Parathyroid adenoma (tissue), 2 donors: ENCODE results near the gene PLEKHH1.

Experiments used
- H2AFZ ChIP-seq: fragments of 300-600 bp; sonication (generic); one replicate; pipeline ENCODE4 v1.7.0; 2017; ENCODE audit warnings: antibody characterized with exemption, mild to moderate bottlenecking
- H3K27ac ChIP-seq: fragments of 300-600 bp; sonication (generic); one replicate; pipeline ENCODE4 v1.7.0; 2017
- H3K27me3 ChIP-seq: fragments of 300-600 bp; sonication (generic); one replicate; pipeline ENCODE4 v1.7.0; 2017; ENCODE audit warnings: low read length; ENCODE audit not compliant: control insufficient read depth, insufficient read depth
- H3K36me3 ChIP-seq: fragments of 300-600 bp; sonication (generic); one replicate; pipeline ENCODE4 v1.7.0; 2017; ENCODE audit warnings: low read length; ENCODE audit not compliant: control insufficient read depth, insufficient read depth
- H3K4me1 ChIP-seq: fragments of 300-600 bp; sonication (generic); one replicate; pipeline ENCODE4 v1.7.0; 2017; ENCODE audit warnings: control low read depth
- H3K4me2 ChIP-seq: fragments of 300-600 bp; sonication (generic); one replicate; pipeline ENCODE4 v1.7.0; 2017; ENCODE audit warnings: low read length
- H3K4me3 ChIP-seq: fragments of 300-600 bp; sonication (generic); one replicate; pipeline ENCODE4 v1.7.0; 2017; ENCODE audit warnings: low read depth, low read length
- H3K79me2 ChIP-seq: fragments of 300-600 bp; sonication (generic); one replicate; pipeline ENCODE4 v1.7.0; 2017; ENCODE audit warnings: control low read depth
- H3K9ac ChIP-seq: fragments of 300-600 bp; sonication (generic); one replicate; pipeline ENCODE4 v1.7.0; 2017; ENCODE audit warnings: mild to moderate bottlenecking
- H3K9me3 ChIP-seq: fragments of 300-600 bp; sonication (generic); one replicate; pipeline ENCODE4 v1.7.0; 2017; ENCODE audit warnings: low read length; ENCODE audit not compliant: control insufficient read depth
- TF ChIP-seq, protein P1 (sequence below): fragments of 300-600 bp; sonication (generic); IDR thresholded peaks from one replicate; pipeline ENCODE4 v1.7.0; 2017; ENCODE audit warnings: antibody characterized with exemption, mild to moderate bottlenecking
- donor health status: primary hyperparathyroidism.

PLEKHH1 gene

DNA sequence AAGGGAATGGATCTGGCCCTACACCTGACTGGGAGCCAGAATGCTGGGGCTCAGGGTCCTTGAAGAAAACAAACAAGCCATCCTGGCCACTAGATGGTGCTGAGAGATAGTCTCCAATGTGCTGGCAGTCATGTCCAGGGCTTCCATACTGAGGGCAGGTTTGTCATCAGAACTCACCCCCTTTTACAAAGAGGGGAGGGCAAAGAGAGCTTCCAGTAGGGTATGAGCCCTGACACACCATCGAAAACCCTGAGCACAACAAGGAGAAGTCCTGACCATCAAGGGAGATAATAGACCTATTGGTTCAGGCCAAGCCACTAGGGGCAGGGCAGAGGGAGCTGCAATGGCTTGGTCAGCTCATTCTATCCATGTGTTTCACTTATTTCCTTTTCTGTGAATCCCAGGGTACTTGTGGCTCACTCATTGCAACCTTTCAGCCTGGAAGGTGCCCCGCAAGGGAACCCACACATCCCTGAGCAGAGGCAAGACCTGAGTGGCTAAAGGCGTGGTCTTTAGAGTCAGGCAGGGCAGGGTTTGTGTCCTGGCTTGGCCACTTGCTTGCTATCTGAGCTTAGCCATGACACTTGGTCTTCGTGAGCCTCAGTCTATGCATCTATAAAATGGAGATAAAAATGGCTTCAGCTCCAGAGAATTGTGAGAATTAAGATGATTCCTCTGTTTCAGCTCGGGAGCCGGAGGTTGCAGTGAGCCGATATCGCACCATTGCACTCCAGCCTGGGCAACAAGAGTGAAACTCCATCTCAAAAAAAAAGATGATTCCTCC is 6.2 kb upstream of the PLEKHH1 start:
- no peaks in the 10 kb centered on the region for H3K27me3 ChIP-seq
- no peak overlapping the region for H3K4me3 ChIP-seq
- peak overlapping the region; percentile 68 for H2AFZ ChIP-seq
- no peak overlapping the region for H3K9ac ChIP-seq
- H3K4me1 ChIP-seq, result peaks cover 5% of the 10 kb centered on the region
- no peak overlapping the region for H3K4me2 ChIP-seq
- TF ChIP-seq, protein P1, sequence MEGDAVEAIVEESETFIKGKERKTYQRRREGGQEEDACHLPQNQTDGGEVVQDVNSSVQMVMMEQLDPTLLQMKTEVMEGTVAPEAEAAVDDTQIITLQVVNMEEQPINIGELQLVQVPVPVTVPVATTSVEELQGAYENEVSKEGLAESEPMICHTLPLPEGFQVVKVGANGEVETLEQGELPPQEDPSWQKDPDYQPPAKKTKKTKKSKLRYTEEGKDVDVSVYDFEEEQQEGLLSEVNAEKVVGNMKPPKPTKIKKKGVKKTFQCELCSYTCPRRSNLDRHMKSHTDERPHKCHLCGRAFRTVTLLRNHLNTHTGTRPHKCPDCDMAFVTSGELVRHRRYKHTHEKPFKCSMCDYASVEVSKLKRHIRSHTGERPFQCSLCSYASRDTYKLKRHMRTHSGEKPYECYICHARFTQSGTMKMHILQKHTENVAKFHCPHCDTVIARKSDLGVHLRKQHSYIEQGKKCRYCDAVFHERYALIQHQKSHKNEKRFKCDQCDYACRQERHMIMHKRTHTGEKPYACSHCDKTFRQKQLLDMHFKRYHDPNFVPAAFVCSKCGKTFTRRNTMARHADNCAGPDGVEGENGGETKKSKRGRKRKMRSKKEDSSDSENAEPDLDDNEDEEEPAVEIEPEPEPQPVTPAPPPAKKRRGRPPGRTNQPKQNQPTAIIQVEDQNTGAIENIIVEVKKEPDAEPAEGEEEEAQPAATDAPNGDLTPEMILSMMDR, result peak; percentile 81
- H3K27ac ChIP-seq, result peak overlapping the region; percentile 40
- H3K9me3 ChIP-seq, result no peaks in the 10 kb centered on the region
- H3K36me3 ChIP-seq, result no peaks in the 10 kb centered on the region
- no peaks in the 10 kb centered on the region for H3K79me2 ChIP-seq

DNA sequence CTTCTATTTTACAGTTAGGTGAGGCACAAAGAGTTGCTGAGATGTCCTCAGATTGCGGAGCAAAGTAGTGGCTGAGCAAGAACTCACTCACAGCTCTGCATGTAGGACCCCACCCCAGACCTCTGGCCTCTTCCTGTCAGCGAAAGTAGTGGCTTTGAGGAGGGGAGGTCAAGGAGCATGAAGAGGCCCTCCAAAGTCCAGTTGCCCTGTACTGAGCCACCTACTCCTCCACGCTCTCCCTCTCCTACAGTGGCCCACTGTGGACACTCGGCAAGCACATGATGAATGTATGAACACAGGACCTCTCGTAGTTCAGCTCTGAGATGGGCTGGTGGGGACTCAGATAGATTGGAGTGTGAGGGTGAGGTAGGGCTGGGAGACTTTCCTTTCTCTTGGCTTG is 5.3 kb upstream of the PLEKHH1 start:
- H3K4me1 ChIP-seq, result peaks cover 5% of the 10 kb centered on the region
- H3K27me3 ChIP-seq, result no peaks in the 10 kb centered on the region
- no peaks in the 10 kb centered on the region for H3K36me3 ChIP-seq
- no peak overlapping the region for H3K4me3 ChIP-seq
- TF ChIP-seq, protein P1, result no peak
- H3K4me2 ChIP-seq, result no peak overlapping the region
- no peaks in the 10 kb centered on the region for H3K79me2 ChIP-seq
- no peaks in the 10 kb centered on the region for H3K9me3 ChIP-seq
- no peak overlapping the region for H3K9ac ChIP-seq
- no peak overlapping the region for H2AFZ ChIP-seq
- H3K27ac ChIP-seq, result peak overlapping the region; percentile 64

DNA sequence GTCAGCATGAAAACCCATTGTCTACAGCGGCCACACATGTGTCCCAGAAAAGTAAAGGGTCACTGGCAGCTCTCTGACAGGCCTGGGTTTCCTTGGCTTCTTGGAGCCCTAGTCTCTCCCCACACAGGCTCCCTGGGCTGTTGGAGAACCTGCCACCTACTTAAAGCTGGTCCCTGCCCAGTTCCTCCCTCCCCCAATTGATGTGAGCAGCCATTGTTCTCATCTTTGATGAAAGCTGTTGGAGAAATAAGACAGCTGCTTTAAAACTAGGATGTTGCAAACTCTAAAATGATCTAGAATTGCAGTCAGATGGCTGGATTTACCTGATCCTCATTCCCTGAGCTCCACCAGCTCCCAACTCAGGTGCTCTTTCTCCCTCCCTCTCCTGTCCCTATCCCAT is 4.8 kb upstream of the PLEKHH1 start:
- no peak overlapping the region for H3K4me2 ChIP-seq
- no peaks in the 10 kb centered on the region for H3K9me3 ChIP-seq
- H3K9ac ChIP-seq, result no peak overlapping the region
- no peaks in the 10 kb centered on the region for H3K27me3 ChIP-seq
- peaks cover 5% of the 10 kb centered on the region for H3K4me1 ChIP-seq
- H2AFZ ChIP-seq, result no peak overlapping the region
- TF ChIP-seq, protein P1, result no peak
- H3K36me3 ChIP-seq, result no peaks in the 10 kb centered on the region
- H3K27ac ChIP-seq, result peak overlapping the region; percentile 64
- no peak overlapping the region for H3K4me3 ChIP-seq
- no peaks in the 10 kb centered on the region for H3K79me2 ChIP-seq

DNA sequence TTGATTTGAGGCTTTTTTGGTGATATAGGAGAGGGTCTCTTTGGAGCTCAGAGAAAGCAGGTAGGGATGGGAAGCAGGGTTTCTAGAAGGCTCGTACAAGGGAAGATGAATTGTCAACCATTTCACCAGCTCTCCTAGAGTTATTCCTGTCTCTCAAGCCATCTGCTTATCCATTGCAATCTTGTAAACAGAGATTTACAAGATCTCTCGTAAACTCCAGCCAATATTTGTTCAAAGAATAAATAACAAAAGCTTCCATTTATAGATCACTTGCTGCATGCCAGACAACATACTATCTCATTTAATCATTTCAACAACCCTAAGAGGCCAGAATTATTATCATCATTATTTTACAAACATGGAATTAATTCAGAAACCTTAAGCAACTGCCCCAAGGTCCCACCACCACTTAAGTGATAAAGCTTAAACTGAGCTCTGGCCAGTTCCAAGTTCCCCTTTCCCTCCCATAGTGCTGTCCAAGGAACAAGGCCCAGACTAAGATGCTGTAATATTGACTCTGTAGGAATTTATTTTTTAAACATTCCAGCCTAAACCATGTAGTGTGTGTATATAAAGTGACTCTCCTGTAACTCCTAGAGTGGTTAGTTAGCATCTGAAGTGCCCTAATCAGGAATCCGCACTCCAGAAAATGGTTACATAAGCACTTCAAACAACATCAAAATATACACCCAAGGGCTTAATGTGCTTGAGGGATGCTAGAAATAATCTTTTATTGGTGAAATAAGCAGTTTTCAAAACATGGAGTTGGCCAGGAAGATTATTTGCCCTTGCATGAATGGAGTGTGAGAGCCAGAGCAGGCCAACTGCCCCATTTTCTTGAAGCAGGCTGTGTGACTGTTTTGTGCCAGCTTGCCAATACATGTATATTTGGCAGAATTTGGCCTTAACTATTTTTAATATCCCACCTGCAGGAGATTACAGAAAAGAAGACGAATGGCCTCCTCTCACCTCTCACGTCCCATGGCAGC is 2.8 kb upstream of the PLEKHH1 start:
- TF ChIP-seq, protein P1, result no peak
- no peak overlapping the region for H3K4me2 ChIP-seq
- H3K4me3 ChIP-seq, result no peak overlapping the region
- H3K79me2 ChIP-seq, result peaks cover 7% of the 10 kb centered on the region
- H2AFZ ChIP-seq, result no peak overlapping the region
- H3K27ac ChIP-seq, result peak overlapping the region; percentile 6
- H3K36me3 ChIP-seq, result no peaks in the 10 kb centered on the region
- no peaks in the 10 kb centered on the region for H3K27me3 ChIP-seq
- peaks cover 7% of the 10 kb centered on the region for H3K4me1 ChIP-seq
- H3K9ac ChIP-seq, result no peak overlapping the region
- no peaks in the 10 kb centered on the region for H3K9me3 ChIP-seq
